Suprapubic skin (tissue), 4 donors: ENCODE results near the gene TMSB10. TPM values are rescaled to one million over a fixed set of nuclear protein-coding genes. Genes with fewer than 3 reads are reported as not detected.
"Not testable (repeated sequence)": the region's sequence is repeated elsewhere in the genome, so short reads cannot be mapped to it uniquely, and the experiment has no call there.

Experiments
- DNase-seq, 2 donors: peaks; one replicate each; pipeline ENCODE4 v3.0.0-alpha.2; 2019; ENCODE audit warnings: low spot score in 2 of 2
- H3K27ac ChIP-seq: fragments of 200-600 bp; sonication (generic); one replicate; pipeline ENCODE4 v1.5.1; 2019
- H3K27me3 ChIP-seq: fragments of 200-600 bp; sonication (generic); one replicate; pipeline ENCODE4 v1.5.1; 2019
- H3K36me3 ChIP-seq: fragments of 200-600 bp; sonication (generic); one replicate; pipeline ENCODE4 v1.5.1; 2019
- H3K4me1 ChIP-seq: fragments of 200-600 bp; sonication (generic); one replicate; pipeline ENCODE4 v1.5.1; 2019
- H3K4me3 ChIP-seq: fragments of 200-600 bp; sonication (generic); one replicate; pipeline ENCODE4 v1.5.1; 2019; ENCODE audit warnings: mild to moderate bottlenecking
- H3K9me3 ChIP-seq: fragments of 200-600 bp; sonication (generic); one replicate; pipeline ENCODE4 v1.5.1; 2019
- EP300 ChIP-seq: sonication (generic); formaldehyde crosslinking; IDR thresholded peaks from one replicate; pipeline ENCODE4 v1.6.1; 2017; ENCODE audit warnings: antibody characterized with exemption
- POLR2A ChIP-seq, 2 donors: fragments of 450-650 bp; IDR thresholded peaks; one replicate each; pipeline ENCODE4 v1.6.1; 2017; ENCODE audit warnings: antibody characterized with exemption in 2 of 2, mild to moderate bottlenecking in 2 of 2, moderate library complexity in 2 of 2
- POLR2AphosphoS5 ChIP-seq, 3 donors: sonication (generic); formaldehyde crosslinking; IDR thresholded peaks; one replicate each; pipeline ENCODE4 v1.6.1; 2017; ENCODE audit warnings: antibody characterized with exemption in 3 of 3
- WGBS: methylation state at CpG from one replicate; pipeline ENCODE4 v1.1.5; 2018; 5-methylcytosine and 5-hydroxymethylcytosine counted together
- total RNA-seq, 4 donors: library from RNA; depleted of rRNA; stranded (reverse); fragments of >200 nt; gene quantifications; one replicate each; pipeline ENCODE4 v1.1.0, GENCODE V29; 2016
- TF ChIP-seq, protein P1 (sequence below), 2 donors: fragments of 200-600 bp in 1 of 2; fragments of 450-650 bp in 1 of 2; sonication (generic) in 1 of 2; IDR thresholded peaks; one replicate each; pipeline ENCODE4 v1.5.1; 2016 to 2019; ENCODE audit warnings: antibody characterized with exemption in 2 of 2, mild to moderate bottlenecking in 1 of 2, moderate library complexity in 1 of 2

TMSB10 gene
- total RNA-seq, 4 donors from 2014 or later, result 859 to 1,108 (median 964) TPM

DNA sequence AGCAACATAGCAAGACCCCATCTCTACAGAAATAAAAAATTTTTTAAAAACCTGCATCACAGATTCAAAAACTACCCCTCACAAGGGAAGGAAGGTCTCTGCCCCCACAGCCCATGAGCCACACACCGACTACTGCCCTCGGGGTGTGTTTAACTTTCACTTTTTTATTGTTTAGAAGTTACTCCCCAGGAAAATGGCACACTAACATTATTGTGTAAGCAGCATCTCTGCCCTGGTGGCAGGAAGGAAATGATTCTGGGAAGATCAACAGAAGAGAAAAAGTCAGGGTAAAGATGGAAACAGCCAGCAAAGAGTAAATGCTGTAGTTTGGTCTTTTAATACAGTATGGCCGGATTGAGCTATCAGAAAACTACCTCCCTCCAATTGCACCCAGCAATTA, 46.5 kb upstream of the TMSB10 start:
- Histone ChIP-seq H3K36me3 (no peaks in the 10 kb centered on the region), H3K27me3 (peaks cover 6% of the 10 kb centered on the region), H3K4me3 (no peak overlapping the region), H3K27ac (no peak overlapping the region), H3K4me1 (no peaks in the 10 kb centered on the region), H3K9me3 (no peaks in the 10 kb centered on the region)
- TF ChIP-seq, protein P1, sequence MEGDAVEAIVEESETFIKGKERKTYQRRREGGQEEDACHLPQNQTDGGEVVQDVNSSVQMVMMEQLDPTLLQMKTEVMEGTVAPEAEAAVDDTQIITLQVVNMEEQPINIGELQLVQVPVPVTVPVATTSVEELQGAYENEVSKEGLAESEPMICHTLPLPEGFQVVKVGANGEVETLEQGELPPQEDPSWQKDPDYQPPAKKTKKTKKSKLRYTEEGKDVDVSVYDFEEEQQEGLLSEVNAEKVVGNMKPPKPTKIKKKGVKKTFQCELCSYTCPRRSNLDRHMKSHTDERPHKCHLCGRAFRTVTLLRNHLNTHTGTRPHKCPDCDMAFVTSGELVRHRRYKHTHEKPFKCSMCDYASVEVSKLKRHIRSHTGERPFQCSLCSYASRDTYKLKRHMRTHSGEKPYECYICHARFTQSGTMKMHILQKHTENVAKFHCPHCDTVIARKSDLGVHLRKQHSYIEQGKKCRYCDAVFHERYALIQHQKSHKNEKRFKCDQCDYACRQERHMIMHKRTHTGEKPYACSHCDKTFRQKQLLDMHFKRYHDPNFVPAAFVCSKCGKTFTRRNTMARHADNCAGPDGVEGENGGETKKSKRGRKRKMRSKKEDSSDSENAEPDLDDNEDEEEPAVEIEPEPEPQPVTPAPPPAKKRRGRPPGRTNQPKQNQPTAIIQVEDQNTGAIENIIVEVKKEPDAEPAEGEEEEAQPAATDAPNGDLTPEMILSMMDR (IDR thresholded peaks at IDR 0.05), result no peak
- TF ChIP-seq POLR2A (IDR thresholded peaks at IDR 0.05), result no peak
- no peak for TF ChIP-seq POLR2AphosphoS5 (IDR thresholded peaks at IDR 0.05)
- TF ChIP-seq EP300, result no peak
- DNase-seq, result no peak
- 68% methylated on average over 3 of the region's 3 CpGs for WGBS

DNA sequence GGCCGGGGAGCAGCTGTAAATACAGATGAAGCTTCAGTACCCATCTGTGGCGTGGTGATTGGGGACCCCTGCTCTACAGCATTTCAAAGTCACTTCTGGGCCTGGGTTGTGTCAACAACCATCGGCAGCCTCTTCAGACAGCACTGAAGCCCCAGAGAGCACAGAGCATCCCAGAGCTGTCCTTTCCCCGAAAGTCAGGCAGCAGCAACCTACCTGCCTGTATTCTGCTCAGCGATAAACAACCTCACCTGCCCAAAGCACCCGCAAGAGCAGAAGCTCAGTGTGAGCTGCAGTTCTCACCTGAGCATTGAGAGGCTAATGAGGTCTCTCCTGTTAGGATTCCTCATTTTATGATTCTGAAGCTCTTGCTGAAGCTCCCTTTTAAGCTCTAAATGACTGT, 43.9 kb upstream of the TMSB10 start:
- no peak for TF ChIP-seq POLR2AphosphoS5 (IDR thresholded peaks at IDR 0.05)
- TF ChIP-seq POLR2A (IDR thresholded peaks at IDR 0.05), result no peak
- TF ChIP-seq, protein P1 (IDR thresholded peaks at IDR 0.05), result no peak
- TF ChIP-seq EP300, result no peak
- WGBS, result 76% methylated on average over 3 of the region's 6 CpGs
- Histone ChIP-seq H3K36me3 (no peaks in the 10 kb centered on the region), H3K4me1 (peaks cover 3% of the 10 kb centered on the region), H3K9me3 (no peaks in the 10 kb centered on the region), H3K27ac (no peak overlapping the region), H3K4me3 (no peak overlapping the region), H3K27me3 (no peaks in the 10 kb centered on the region)
- DNase-seq, result no peak

DNA sequence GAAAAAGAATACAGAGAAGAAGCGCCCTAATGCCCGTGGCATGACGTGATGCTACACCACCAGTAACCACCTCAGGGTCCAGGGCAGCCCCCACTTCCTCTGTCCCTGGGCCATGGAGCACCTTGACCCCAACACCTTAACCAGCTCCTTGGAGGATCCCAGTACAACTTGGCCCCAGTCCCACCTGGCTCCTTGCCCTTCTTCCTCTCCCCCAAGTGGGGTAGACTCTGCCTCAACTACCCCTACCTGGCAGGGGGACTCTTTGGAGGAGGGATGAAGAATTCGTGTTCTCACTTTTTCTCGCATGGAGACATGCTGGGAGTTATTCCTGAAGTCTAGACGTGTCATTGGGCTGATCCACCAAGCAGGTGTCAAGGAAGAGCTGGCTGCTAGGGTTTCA, 43.5 kb upstream of the TMSB10 start:
- Histone ChIP-seq H3K36me3 (no peaks in the 10 kb centered on the region), H3K4me1 (peaks cover 3% of the 10 kb centered on the region), H3K27ac (no peak overlapping the region), H3K4me3 (no peak overlapping the region), H3K9me3 (no peaks in the 10 kb centered on the region), H3K27me3 (no peaks in the 10 kb centered on the region)
- TF ChIP-seq POLR2AphosphoS5 (IDR thresholded peaks at IDR 0.05) (no peak), POLR2A (IDR thresholded peaks at IDR 0.05) (no peak), EP300 (no peak)
- TF ChIP-seq, protein P1 (IDR thresholded peaks at IDR 0.05), result no peak
- WGBS, result 80% methylated on average over 6 of the region's 6 CpGs
- DNase-seq, result no peak

DNA sequence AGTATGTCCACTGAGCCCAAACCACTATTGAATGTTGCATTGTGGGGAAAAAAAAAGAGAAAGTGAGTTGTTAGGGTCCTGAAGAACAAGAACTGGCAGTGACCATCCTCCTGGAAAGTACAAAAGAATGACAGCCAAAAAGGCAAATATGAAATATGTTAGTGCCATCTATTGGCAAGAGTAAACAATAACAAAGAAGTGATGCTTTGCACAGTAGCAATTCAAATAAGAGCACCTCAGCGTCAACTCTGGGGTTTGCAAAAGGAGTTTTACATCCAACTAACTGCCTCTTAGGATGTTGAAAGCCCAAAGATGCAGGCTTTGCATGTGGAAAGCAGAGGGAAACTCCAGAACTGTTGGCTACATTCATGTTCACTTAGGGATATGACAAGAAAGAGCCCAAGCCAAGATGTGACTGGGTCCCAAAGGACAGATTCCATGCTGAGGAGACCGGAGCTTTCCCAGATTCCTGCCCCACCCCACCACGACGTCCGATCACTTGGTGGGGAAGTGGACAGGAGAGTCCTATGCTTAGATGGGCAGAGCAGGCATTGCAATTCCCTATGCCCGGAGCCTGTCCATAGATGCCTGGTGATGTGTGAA, 40.2 kb upstream of the TMSB10 start:
- DNase-seq, result no peak
- TF ChIP-seq EP300, result no peak
- TF ChIP-seq, protein P1 (IDR thresholded peaks at IDR 0.05), result no peak
- TF ChIP-seq POLR2AphosphoS5 (IDR thresholded peaks at IDR 0.05), result no peak
- TF ChIP-seq POLR2A (IDR thresholded peaks at IDR 0.05), result no peak
- H3K4me3 ChIP-seq, result no peak overlapping the region
- H3K27ac ChIP-seq, result peak overlapping the region; percentile 59
- no peaks in the 10 kb centered on the region for H3K36me3 ChIP-seq
- H3K9me3 ChIP-seq, result no peaks in the 10 kb centered on the region
- H3K4me1 ChIP-seq, result peaks cover 3% of the 10 kb centered on the region
- WGBS, result 56% methylated on average over 6 of the region's 6 CpGs
- H3K27me3 ChIP-seq, result no peaks in the 10 kb centered on the region

DNA sequence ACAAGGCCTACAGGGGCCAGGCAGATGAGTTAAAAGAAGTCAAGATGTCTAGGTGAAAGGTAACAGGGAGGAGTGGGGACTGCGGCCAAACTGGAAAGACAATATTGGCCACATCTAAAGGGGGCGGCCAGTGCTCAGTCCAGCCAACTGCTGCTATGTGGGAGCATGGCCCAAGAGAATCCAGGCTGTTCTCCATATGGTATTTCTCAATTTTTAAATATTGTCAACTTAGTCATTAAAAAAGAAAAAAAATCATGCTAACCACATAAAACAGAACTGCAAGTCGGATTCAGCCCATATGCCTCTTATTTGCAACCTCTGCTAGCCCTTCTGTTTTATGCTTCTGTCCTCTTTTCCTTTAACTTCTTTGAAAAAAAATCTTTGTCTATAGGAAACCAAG, 39.3 kb upstream of the TMSB10 start:
- WGBS, result 58% methylated on average over 3 of the region's 3 CpGs

DNA sequence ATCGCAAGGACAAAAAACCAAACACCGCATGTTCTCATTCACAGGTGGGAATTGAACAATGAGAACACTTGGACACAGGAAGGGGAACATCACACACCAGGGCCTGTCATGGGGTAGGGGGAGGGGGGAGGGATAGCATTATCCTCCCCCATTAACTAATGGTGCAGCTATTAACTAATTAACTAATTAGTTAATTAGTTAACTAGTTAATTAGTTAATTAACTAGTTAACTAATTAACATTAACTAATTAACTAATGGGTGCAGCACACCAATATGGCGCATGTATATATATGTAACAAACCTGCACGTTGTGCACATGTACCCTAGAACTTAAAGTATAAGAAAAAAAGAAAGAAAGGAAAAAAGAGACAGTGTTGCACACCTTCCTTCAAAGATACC, 37.1 kb upstream of the TMSB10 start:
- not testable (repeated sequence) for H3K27ac ChIP-seq, DNase-seq, H3K27me3 ChIP-seq, H3K36me3 ChIP-seq, H3K9me3 ChIP-seq, H3K4me1 ChIP-seq, H3K4me3 ChIP-seq
- WGBS, result 96% methylated on average over 4 of the region's 4 CpGs

More for the DNA sequence above, 39.3 kb upstream of the TMSB10 start:
- no peaks in the 10 kb centered on the region for H3K9me3 ChIP-seq
- TF ChIP-seq POLR2AphosphoS5 (IDR thresholded peaks at IDR 0.05) (peak in 1 of 3 donors; percentile 33), POLR2A (IDR thresholded peaks at IDR 0.05) (no peak), EP300 (no peak)
- TF ChIP-seq, protein P1 (IDR thresholded peaks at IDR 0.05), result no peak
- peaks cover 3% of the 10 kb centered on the region for H3K4me1 ChIP-seq
- H3K27ac ChIP-seq, result peak overlapping the region; percentile 59
- no peaks in the 10 kb centered on the region for H3K27me3 ChIP-seq
- H3K4me3 ChIP-seq, result no peak overlapping the region
- DNase-seq, result no peak
- no peaks in the 10 kb centered on the region for H3K36me3 ChIP-seq
